SJCRH30 (cell line): ENCODE measurements around the gene DGKA. TPM values are rescaled to one million over a fixed set of nuclear protein-coding genes. Genes with fewer than 3 reads are reported as not detected.
"Not testable (repeated sequence)": the region's sequence is repeated elsewhere in the genome, so short reads cannot be mapped to it uniquely, and the experiment has no call there.

Source experiments
- DNase-seq, 2 experiments: peaks; one replicate each; pipeline ENCODE4 v3.0.0-alpha.2; 2015 to 2020
- H3K27ac ChIP-seq: fragments of 250-450 bp; sonication (Bioruptor Pico); 2 replicates; pipeline ENCODE4 v1.5.1; 2020; ENCODE audit warnings: mild to moderate bottlenecking, moderate library complexity
- H3K27me3 ChIP-seq: fragments of 250-450 bp; sonication (Bioruptor Pico); 2 replicates; pipeline ENCODE4 v1.5.1; 2020; ENCODE audit warnings: mild to moderate bottlenecking, moderate library complexity
- H3K36me3 ChIP-seq: fragments of 250-450 bp; sonication (Bioruptor Pico); 2 replicates; pipeline ENCODE4 v1.5.1; 2020; ENCODE audit warnings: mild to moderate bottlenecking, moderate library complexity
- H3K4me1 ChIP-seq: fragments of 250-450 bp; sonication (Bioruptor Pico); 2 replicates; pipeline ENCODE4 v1.5.1; 2020; ENCODE audit warnings: mild to moderate bottlenecking, moderate library complexity
- H3K4me3 ChIP-seq: fragments of 250-450 bp; sonication (Bioruptor Pico); 2 replicates; pipeline ENCODE4 v1.5.1; 2020; ENCODE audit warnings: mild to moderate bottlenecking, moderate library complexity
- H3K9me3 ChIP-seq: fragments of 250-450 bp; sonication (Bioruptor Pico); replicated peaks from 2 replicates; pipeline ENCODE4 v1.5.1; 2020; ENCODE audit warnings: mild to moderate bottlenecking, moderate library complexity
- total RNA-seq: library from RNA; depleted of rRNA; stranded (reverse); fragments of >200 nt; shearing (Covaris generic); gene quantifications from 2 replicates; pipeline ENCODE4 v1.2.3, GENCODE V29; 2014; rRNA removed

DGKA gene
- 3.7 and 4.4 TPM in 2 replicates for total RNA-seq

DNA sequence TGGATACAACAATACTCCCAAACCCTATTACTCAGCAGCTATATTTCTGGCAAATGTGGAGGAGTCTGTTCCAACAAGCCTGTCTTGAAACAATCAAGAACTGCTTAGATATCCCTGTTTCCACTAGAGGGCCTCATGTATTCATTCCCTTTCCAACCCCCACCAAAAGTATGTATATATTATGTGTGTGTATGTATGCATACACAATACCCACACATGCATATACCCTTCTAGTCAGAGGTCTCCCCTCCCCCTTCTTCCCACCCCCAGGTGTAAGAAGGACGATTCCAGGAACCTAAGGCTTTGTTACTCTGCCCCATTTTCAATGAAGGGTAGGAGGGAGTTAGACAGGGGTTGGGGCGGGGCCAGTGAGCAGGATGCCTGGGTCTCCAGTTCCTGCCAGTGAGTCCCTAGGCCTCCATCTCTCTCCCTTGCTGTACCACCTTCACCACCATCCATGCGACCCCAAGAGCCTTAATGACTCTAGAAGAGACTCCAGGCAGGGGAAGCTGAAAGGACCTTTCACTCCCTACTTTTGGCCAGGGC is at the start of gene DGKA:
Gene DGKA (plus strand): TSS at position 392 of the 546 bp plus-strand sequence. CDS start 5,342 bp downstream, outside the sequence.
- H3K27ac ChIP-seq = no peak within 1 kb of the TSS

DNA sequence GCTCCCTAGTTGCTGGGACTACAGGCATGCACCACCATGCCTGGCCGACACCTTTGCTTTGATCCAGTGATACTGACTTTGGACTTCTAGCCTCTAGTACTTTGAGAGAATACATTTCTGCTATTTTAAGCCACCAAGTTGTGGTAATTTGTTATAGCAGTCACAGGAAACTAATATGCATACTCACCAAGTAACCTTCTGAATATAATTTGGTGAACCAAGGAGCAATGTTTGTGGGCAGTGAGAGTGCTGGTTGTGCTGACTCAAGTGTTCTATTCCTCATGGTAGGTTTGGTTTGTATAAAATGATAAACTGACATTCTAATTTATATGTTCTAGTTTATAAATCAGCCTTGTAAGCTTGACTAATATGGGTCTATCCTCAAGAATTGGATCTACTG is 45.8 kb upstream of the DGKA start:
- H3K27ac ChIP-seq = no peak overlapping the region
- no peak for DNase-seq

More for the DNA sequence above, at the start of gene DGKA:
- Histone ChIP-seq H3K9me3 (no peaks in the 10 kb centered on the region), H3K27me3 (no peaks in the 10 kb centered on the region), H3K4me1 (peaks cover 13% of the 10 kb centered on the region), H3K4me3 (peak within 1 kb of the TSS; percentile 56), H3K36me3 (no peaks in the 10 kb centered on the region)
- DNase-seq = peak; percentile 17 to 69

DNA sequence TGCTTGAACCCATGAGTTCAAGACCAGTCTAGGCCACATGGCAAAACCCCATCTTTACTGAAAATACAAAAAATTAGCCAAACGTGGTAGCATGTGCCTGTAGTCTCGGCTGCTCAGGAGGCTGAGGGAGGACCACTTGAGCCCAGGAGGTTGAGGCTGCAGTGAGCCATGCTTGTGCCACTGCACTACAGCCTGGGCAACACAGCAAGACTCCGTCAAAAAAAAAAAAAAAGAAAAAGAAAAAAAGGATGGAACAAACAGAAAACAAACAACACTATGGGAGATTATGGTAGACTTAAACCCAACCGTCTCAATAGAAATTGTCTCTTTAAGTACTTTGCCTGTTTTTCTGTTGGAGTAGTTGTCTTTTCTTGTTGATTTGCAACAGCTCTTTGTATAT is 39.7 kb upstream of the DGKA start:
- Histone ChIP-seq H3K27me3 (no peaks in the 10 kb centered on the region), H3K4me1 (no peaks in the 10 kb centered on the region), H3K4me3 (no peak overlapping the region), H3K9me3 (no peaks in the 10 kb centered on the region), H3K27ac (no peak overlapping the region), H3K36me3 (no peaks in the 10 kb centered on the region)
- DNase-seq = no peak

More for the DNA sequence above, 45.8 kb upstream of the DGKA start:
- Histone ChIP-seq H3K36me3 (no peaks in the 10 kb centered on the region), H3K27me3 (no peaks in the 10 kb centered on the region), H3K4me1 (no peaks in the 10 kb centered on the region), H3K9me3 (no peaks in the 10 kb centered on the region), H3K4me3 (no peak overlapping the region)

DNA sequence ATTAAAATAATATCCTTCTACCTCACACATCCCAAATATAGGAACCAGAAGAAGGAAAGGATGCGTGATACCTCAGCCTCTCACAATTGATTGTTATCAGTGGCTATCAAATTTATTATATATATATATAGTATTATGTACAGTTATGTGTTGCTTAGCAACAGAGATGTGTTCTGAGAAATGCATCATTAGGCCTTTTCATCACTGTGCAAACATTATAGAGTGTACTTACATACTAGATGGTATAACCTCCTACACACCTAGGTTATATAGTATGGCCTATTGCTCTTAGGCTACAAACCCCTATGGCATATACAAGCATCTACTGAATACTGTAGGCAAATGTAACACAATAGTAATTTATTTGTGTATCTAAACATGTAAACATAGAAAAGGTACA is 37.2 kb upstream of the DGKA start:
- no peak overlapping the region for H3K27ac ChIP-seq
- no peaks in the 10 kb centered on the region for H3K27me3 ChIP-seq
- H3K4me1 ChIP-seq = no peaks in the 10 kb centered on the region
- H3K36me3 ChIP-seq = no peaks in the 10 kb centered on the region
- H3K9me3 ChIP-seq = no peaks in the 10 kb centered on the region
- DNase-seq = no peak
- no peak overlapping the region for H3K4me3 ChIP-seq

DNA sequence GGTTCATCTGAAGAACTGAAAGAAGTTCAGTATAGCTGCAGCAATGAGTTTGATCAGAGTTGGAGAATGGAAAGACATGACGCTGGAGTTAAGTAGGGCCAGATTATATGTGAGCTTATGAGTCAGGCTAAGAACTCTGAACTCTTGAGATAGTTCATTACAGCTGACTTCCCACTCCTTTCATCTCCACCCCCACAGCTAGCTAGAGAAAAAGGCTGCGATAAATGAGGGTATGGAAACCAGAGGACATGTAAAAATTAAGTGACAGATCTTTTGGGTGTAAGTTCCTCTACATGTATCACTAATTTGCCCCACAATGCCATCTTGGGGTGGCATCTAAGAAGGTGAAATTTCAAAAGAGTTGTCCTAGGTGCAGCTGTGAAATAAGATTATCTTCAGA is 31.9 kb upstream of the DGKA start:
- Histone ChIP-seq H3K4me3 (no peak overlapping the region), H3K4me1 (no peaks in the 10 kb centered on the region), H3K27me3 (no peaks in the 10 kb centered on the region), H3K36me3 (0 out of 2 replicates have a peak, but pooled peaks cover 2% of the 10 kb centered on the region), H3K9me3 (no peaks in the 10 kb centered on the region), H3K27ac (no peak overlapping the region)
- DNase-seq = no peak

DNA sequence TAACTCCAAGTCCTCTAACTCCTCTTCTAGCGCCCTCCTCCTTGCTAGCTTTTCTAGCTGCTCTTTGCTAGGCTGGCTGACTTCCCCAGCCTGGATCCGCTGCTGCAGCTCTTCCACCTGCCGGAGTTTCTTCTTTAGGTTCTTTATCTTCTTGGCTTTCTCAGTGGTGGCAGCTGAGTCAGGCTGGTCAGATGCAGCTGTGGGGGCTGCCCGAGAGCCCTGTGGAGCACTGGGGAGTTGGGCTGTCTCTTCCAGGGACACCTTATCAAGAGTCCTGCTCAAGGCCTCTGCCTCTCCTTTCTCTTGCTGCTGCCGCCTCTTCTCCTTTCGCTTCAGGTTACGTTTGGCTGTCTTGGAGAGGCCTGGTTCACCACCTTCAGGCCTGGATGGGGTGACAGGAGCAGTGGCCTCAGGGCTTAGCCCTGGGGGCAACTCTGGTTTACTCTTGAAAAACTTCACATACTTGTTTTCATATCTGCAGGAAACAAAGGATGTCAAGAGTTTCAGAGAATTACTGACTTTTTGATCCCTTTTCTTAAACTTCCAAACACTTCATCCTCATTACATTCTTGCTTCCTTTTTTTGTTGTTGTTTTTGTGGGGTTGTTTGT is 29.0 kb upstream of the DGKA start:
- Histone ChIP-seq H3K27ac (no peak overlapping the region), H3K27me3 (no peaks in the 10 kb centered on the region), H3K4me1 (no peaks in the 10 kb centered on the region), H3K9me3 (no peaks in the 10 kb centered on the region), H3K36me3 (0 out of 2 replicates have a peak, but pooled peaks cover 2% of the 10 kb centered on the region), H3K4me3 (no peak overlapping the region)
- no peak for DNase-seq

- Histone ChIP-seq H3K27me3 (no peaks in the 10 kb centered on the region), H3K27ac (no peak overlapping the region), H3K4me1 (no peaks in the 10 kb centered on the region), H3K36me3 (0 out of 2 replicates have a peak, but pooled peaks cover 2% of the 10 kb centered on the region), H3K9me3 (no peaks in the 10 kb centered on the region), H3K4me3 (no peak overlapping the region)
- no peak for DNase-seq
Measured at GRCh38 chr12:55906056-55906455, 24.9 kb upstream of the DGKA start.

- Histone ChIP-seq H3K27ac (no peak overlapping the region), H3K9me3 (no peaks in the 10 kb centered on the region), H3K4me3 (no peak overlapping the region), H3K36me3 (0 out of 2 replicates have a peak, but pooled peaks cover 2% of the 10 kb centered on the region), H3K27me3 (no peaks in the 10 kb centered on the region), H3K4me1 (no peaks in the 10 kb centered on the region)
- DNase-seq = no peak
Measured at GRCh38 chr12:55908726-55909512, 22.0 kb upstream of the DGKA start.

DNA sequence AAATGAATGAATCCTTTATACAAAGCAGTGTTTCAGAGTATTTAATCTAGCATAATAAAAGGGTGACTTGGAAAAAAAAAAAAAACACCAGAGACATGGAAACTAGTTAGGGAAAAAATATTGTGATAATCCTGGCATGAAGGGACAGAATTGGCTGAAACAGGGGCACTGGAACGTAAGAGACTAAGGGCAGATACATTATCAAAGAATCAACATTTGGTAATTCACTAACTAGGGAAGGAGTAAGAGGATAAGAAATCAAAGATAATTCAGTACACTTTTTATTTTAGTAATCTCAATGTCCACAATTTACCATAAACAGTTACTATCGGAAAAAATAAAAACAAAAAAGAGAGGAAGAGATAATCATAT is 21.5 kb upstream of the DGKA start:
- no peak overlapping the region for H3K4me3 ChIP-seq
- H3K27ac ChIP-seq = no peak overlapping the region
- 0 out of 2 replicates have a peak, but pooled peaks cover 2% of the 10 kb centered on the region for H3K36me3 ChIP-seq
- H3K27me3 ChIP-seq = no peaks in the 10 kb centered on the region
- H3K9me3 ChIP-seq = no peaks in the 10 kb centered on the region
- no peaks in the 10 kb centered on the region for H3K4me1 ChIP-seq
- DNase-seq = no peak

- no peaks in the 10 kb centered on the region for H3K9me3 ChIP-seq
- no peak overlapping the region for H3K4me3 ChIP-seq
- 0 out of 2 replicates have a peak, but pooled peaks cover 2% of the 10 kb centered on the region for H3K36me3 ChIP-seq
- DNase-seq = no peak
- no peak overlapping the region for H3K27ac ChIP-seq
- no peaks in the 10 kb centered on the region for H3K4me1 ChIP-seq
- H3K27me3 ChIP-seq = no peaks in the 10 kb centered on the region
Measured at GRCh38 chr12:55912908-55913307, 18.1 kb upstream of the DGKA start.

GRCh38 chr12:55915482-55915859 is 15.5 kb upstream of the DGKA start:
- H3K27me3 ChIP-seq = no peaks in the 10 kb centered on the region
- no peaks in the 10 kb centered on the region for H3K9me3 ChIP-seq
- H3K27ac ChIP-seq = no peak overlapping the region
- H3K4me1 ChIP-seq = no peaks in the 10 kb centered on the region
- DNase-seq = no peak
- 0 out of 2 replicates have a peak, but pooled peaks cover 2% of the 10 kb centered on the region for H3K36me3 ChIP-seq
- no peak overlapping the region for H3K4me3 ChIP-seq

DNA sequence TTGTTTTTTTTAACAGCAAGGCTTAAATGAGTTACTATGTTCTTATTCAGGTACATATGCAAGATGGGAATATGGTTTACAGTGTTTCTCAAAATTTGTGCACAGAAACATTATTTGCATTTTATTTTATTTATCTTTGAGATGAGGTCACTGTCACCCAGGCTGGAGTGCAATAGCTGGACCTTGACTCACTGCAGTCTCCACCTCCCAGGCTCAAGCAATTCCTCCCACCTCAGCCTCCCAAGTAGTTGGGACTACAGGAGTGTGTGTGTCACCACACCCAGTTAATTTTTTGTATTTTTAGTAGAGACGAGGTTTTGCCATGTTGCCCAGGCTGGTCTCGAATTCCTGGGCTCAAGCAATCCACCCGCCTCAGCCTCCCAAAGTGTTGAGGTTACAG is 11.9 kb upstream of the DGKA start:
- DNase-seq, H3K4me1 ChIP-seq, H3K4me3 ChIP-seq, H3K9me3 ChIP-seq, H3K36me3 ChIP-seq, H3K27me3 ChIP-seq, H3K27ac ChIP-seq: not testable (repeated sequence)

DNA sequence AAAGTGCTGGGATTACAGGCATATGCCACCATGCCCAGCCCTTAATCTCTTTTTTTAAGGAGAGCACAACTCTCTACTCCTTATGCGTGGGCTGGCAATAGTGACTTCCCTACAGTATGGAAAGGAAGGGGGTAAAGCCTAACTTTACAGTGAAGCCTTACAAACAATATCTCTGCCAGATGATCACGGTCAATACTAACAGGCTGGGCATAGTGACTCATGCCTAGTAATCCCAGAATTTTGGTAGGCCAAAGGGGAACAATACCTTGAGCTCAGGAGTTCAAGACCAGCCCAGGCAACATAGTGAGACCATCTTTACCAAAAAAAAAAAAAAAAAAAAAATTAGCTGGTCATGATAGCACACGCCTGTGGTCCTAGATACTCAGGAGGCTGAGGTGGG is 8.8 kb upstream of the DGKA start:
- H3K4me3 ChIP-seq = no peak overlapping the region
- no peaks in the 10 kb centered on the region for H3K27me3 ChIP-seq
- no peak for DNase-seq
- 0 out of 2 replicates have a peak, but pooled peaks cover 4% of the 10 kb centered on the region for H3K36me3 ChIP-seq
- no peaks in the 10 kb centered on the region for H3K9me3 ChIP-seq
- H3K27ac ChIP-seq = no peak overlapping the region
- H3K4me1 ChIP-seq = no peaks in the 10 kb centered on the region

DNA sequence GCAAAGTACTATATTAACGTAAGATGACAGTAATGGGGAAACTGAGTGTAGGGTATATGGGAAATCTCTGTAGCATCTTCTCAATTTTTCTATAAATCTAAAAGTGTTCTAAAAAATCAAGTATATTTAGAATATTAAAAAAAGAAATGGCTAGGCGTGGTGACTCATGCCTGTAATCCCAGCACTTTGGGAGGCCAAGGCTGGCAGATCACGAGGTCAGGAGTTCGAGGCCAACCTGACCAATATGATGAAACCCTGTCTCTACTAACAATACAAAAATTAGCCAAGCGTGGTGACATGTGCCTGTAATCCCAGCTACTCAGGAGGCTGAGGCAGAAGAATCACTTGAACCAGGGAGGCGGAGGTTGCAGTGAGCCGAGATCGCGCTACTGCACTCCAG is 7.3 kb upstream of the DGKA start:
- not testable (repeated sequence) for H3K27me3 ChIP-seq, H3K9me3 ChIP-seq, H3K4me3 ChIP-seq, DNase-seq, H3K27ac ChIP-seq, H3K36me3 ChIP-seq, H3K4me1 ChIP-seq

GRCh38 chr12:55925371-55925770 is 5.6 kb upstream of the DGKA start:
- no peaks in the 10 kb centered on the region for H3K4me1 ChIP-seq
- no peaks in the 10 kb centered on the region for H3K9me3 ChIP-seq
- no peak overlapping the region for H3K27ac ChIP-seq
- DNase-seq = no peak
- H3K27me3 ChIP-seq = no peaks in the 10 kb centered on the region
- H3K36me3 ChIP-seq = 0 out of 2 replicates have a peak, but pooled peaks cover 4% of the 10 kb centered on the region
- H3K4me3 ChIP-seq = no peak overlapping the region
